ENCODE measurements around the gene NFATC1.

NFATC1 gene

GRCh38 chr18:79458917-79459803, 63.4 kb downstream of the NFATC1 start:
- H3K9me3 ChIP-seq (ENCODE audit: insufficient read depth, low read length, severe bottlenecking): no peaks in the 10 kb centered on the region
- H3K9ac ChIP-seq (ENCODE audit: low read depth, low read length): no peak overlapping the region
- no peak for TF ChIP-seq CTCF (IDR thresholded peaks at IDR 0.05; ENCODE audit: borderline replicate concordance, extremely low read depth, low read length, poor library complexity, severe bottlenecking)
- no peak for TF ChIP-seq EZH2 (IDR thresholded peaks at IDR 0.05; ENCODE audit: borderline replicate concordance, low read depth, low read length, severe bottlenecking)
- H3K4me3 ChIP-seq (ENCODE audit: low read depth in 1 of 2, low read length in 2 of 2): no peak overlapping the region
- no peak for ATAC-seq (ENCODE audit: insufficient read depth, low read depth)
- no peak overlapping the region for H3K4me2 ChIP-seq (ENCODE audit: insufficient read depth, low read length)
- H3K36me3 ChIP-seq (ENCODE audit: insufficient read depth, low read length): peaks cover 18% of the 10 kb centered on the region
- no peaks in the 10 kb centered on the region for H3K4me1 ChIP-seq (ENCODE audit: insufficient read depth, low read length)
- no peak for DNase-seq
- no peak overlapping the region for H3K27ac ChIP-seq (ENCODE audit: low read length)
- no peaks in the 10 kb centered on the region for H3K79me2 ChIP-seq (ENCODE audit: insufficient read depth, low read length)
- H2AFZ ChIP-seq (ENCODE audit: low read depth, low read length): no peak overlapping the region
- no peaks in the 10 kb centered on the region for H3K27me3 ChIP-seq (ENCODE audit: insufficient read depth, low read length, poor library complexity)
- peaks cover 3% of the 10 kb centered on the region for H4K20me1 ChIP-seq (ENCODE audit: insufficient read depth, low read length)

GRCh38 chr18:79459946-79460480, 64.3 kb downstream of the NFATC1 start:
- no peak overlapping the region for H3K4me2 ChIP-seq (ENCODE audit: insufficient read depth, low read length)
- H3K27me3 ChIP-seq (ENCODE audit: insufficient read depth, low read length, poor library complexity): no peaks in the 10 kb centered on the region
- ATAC-seq (ENCODE audit: insufficient read depth, low read depth) (no peak), DNase-seq (no peak)
- H3K4me1 ChIP-seq (ENCODE audit: insufficient read depth, low read length): no peaks in the 10 kb centered on the region
- no peaks in the 10 kb centered on the region for H3K79me2 ChIP-seq (ENCODE audit: insufficient read depth, low read length)
- no peak for TF ChIP-seq CTCF (IDR thresholded peaks at IDR 0.05; ENCODE audit: borderline replicate concordance, extremely low read depth, low read length, poor library complexity, severe bottlenecking)
- TF ChIP-seq EZH2 (IDR thresholded peaks at IDR 0.05; ENCODE audit: borderline replicate concordance, low read depth, low read length, severe bottlenecking): no peak
- peaks cover 3% of the 10 kb centered on the region for H4K20me1 ChIP-seq (ENCODE audit: insufficient read depth, low read length)
- H3K36me3 ChIP-seq (ENCODE audit: insufficient read depth, low read length): peaks cover 14% of the 10 kb centered on the region
- no peak overlapping the region for H3K4me3 ChIP-seq (ENCODE audit: low read depth in 1 of 2, low read length in 2 of 2)
- H3K27ac ChIP-seq (ENCODE audit: low read length): no peak overlapping the region
- no peaks in the 10 kb centered on the region for H3K9me3 ChIP-seq (ENCODE audit: insufficient read depth, low read length, severe bottlenecking)
- H3K9ac ChIP-seq (ENCODE audit: low read depth, low read length): no peak overlapping the region
- H2AFZ ChIP-seq (ENCODE audit: low read depth, low read length): no peak overlapping the region

GRCh38 chr18:79460481-79461300, 65.0 kb downstream of the NFATC1 start:
- no peaks in the 10 kb centered on the region for H3K9me3 ChIP-seq (ENCODE audit: insufficient read depth, low read length, severe bottlenecking)
- peaks cover 3% of the 10 kb centered on the region for H4K20me1 ChIP-seq (ENCODE audit: insufficient read depth, low read length)
- no peak overlapping the region for H3K9ac ChIP-seq (ENCODE audit: low read depth, low read length)
- no peak overlapping the region for H3K27ac ChIP-seq (ENCODE audit: low read length)
- no peak overlapping the region for H2AFZ ChIP-seq (ENCODE audit: low read depth, low read length)
- no peak overlapping the region for H3K4me3 ChIP-seq (ENCODE audit: low read depth in 1 of 2, low read length in 2 of 2)
- ATAC-seq (ENCODE audit: insufficient read depth, low read depth): no peak; the same call in 2 of the 3 replicates
- peaks cover 14% of the 10 kb centered on the region for H3K36me3 ChIP-seq (ENCODE audit: insufficient read depth, low read length)
- H3K79me2 ChIP-seq (ENCODE audit: insufficient read depth, low read length): no peaks in the 10 kb centered on the region
- TF ChIP-seq CTCF (IDR thresholded peaks at IDR 0.05; ENCODE audit: borderline replicate concordance, extremely low read depth, low read length, poor library complexity, severe bottlenecking) (no peak), EZH2 (IDR thresholded peaks at IDR 0.05; ENCODE audit: borderline replicate concordance, low read depth, low read length, severe bottlenecking) (no peak)
- no peaks in the 10 kb centered on the region for H3K27me3 ChIP-seq (ENCODE audit: insufficient read depth, low read length, poor library complexity)
- no peak for DNase-seq
- H3K4me1 ChIP-seq (ENCODE audit: insufficient read depth, low read length): no peaks in the 10 kb centered on the region
- H3K4me2 ChIP-seq (ENCODE audit: insufficient read depth, low read length): no peak overlapping the region

Data from DND-41 (cell line).